CD4-positive, alpha-beta T cell treated with Interleukin-4 for 4 hours (primary cell): ENCODE results near the gene ELAVL3.
"Not testable (repeated sequence)": the region's sequence is repeated elsewhere in the genome, so short reads cannot be mapped to it uniquely, and the experiment has no call there.

ENCODE experiments used
- DNase-seq: peaks from one replicate; pipeline ENCODE4 v3.0.0-alpha.2; 2020

ELAVL3 gene

GRCh38 chr19:11435057-11435832, 45.6 kb downstream of the ELAVL3 start, which contains the start of the genes ODAD3 and PRKCSH:
TSS of gene ODAD3 (minus strand) at chr19:11435121. CDS start at chr19:11435016, 105 bp downstream.
TSS of gene PRKCSH (plus strand) at chr19:11435635. CDS start at chr19:11436118, 483 bp downstream.
- DNase-seq: peak; percentile 100

- no peak for DNase-seq
Measured at GRCh38 chr19:11434703-11435056, 46.2 kb downstream of the ELAVL3 start.

- not testable (repeated sequence) for DNase-seq
Measured at GRCh38 chr19:11433526-11433925, 47.3 kb downstream of the ELAVL3 start.

GRCh38 chr19:11426656-11427055, 54.2 kb downstream of the ELAVL3 start:
- DNase-seq: no peak

GRCh38 chr19:11425719-11426457, 55.0 kb downstream of the ELAVL3 start:
- no peak for DNase-seq

GRCh38 chr19:11423791-11424181, 57.1 kb downstream of the ELAVL3 start:
- no peak for DNase-seq

- no peak for DNase-seq
Measured at GRCh38 chr19:11423164-11423790, 57.6 kb downstream of the ELAVL3 start.

- peak; percentile 50 for DNase-seq
Measured at GRCh38 chr19:11422163-11423065, 58.4 kb downstream of the ELAVL3 start.

- DNase-seq: no peak
Measured at GRCh38 chr19:11421371-11422098, 59.3 kb downstream of the ELAVL3 start.

GRCh38 chr19:11420429-11421370, 60.1 kb downstream of the ELAVL3 start:
- no peak for DNase-seq

- no peak for DNase-seq
Measured at GRCh38 chr19:11418549-11419506, 62.0 kb downstream of the ELAVL3 start, which contains the start of gene RGL3. TSS of gene RGL3 (minus strand) at chr19:11419314. CDS start at chr19:11419278, 36 bp downstream.

GRCh38 chr19:11418094-11418548, 62.7 kb downstream of the ELAVL3 start:
- DNase-seq: no peak

- no peak for DNase-seq
Measured at GRCh38 chr19:11416346-11417052, 64.3 kb downstream of the ELAVL3 start.

GRCh38 chr19:11414544-11414943, 66.3 kb downstream of the ELAVL3 start:
- no peak for DNase-seq

- no peak for DNase-seq
Measured at GRCh38 chr19:11410682-11411081, 70.2 kb downstream of the ELAVL3 start.

- DNase-seq: no peak
Measured at GRCh38 chr19:11408591-11408990, 72.3 kb downstream of the ELAVL3 start.

GRCh38 chr19:11406703-11407236, 74.1 kb downstream of the ELAVL3 start:
- DNase-seq: not testable (repeated sequence)
